CD14-positive monocyte (primary cell): ENCODE measurements around the gene TNIK. TPM values are rescaled to one million over a fixed set of nuclear protein-coding genes. Genes with fewer than 3 reads are reported as not detected.

Experiments used
- DNase-seq, 3 donors: peaks; one replicate each; pipeline ENCODE4 v3.0.0-alpha.2; 2011 to 2022
- H2AFZ ChIP-seq: 2 replicates; pipeline ENCODE4 v1.6.0; 2012; ENCODE audit warnings: mild to moderate bottlenecking, low read depth, low read length, inconsistent platforms; ENCODE audit not compliant: insufficient read depth, poor library complexity, severe bottlenecking
- H3K27ac ChIP-seq, 2 donors: 1 replicate in 1 of 2; 2 replicates in 1 of 2; pipeline ENCODE4 v1.5.1; 2012 to 2013; ENCODE audit warnings: low read length in 2 of 2, control low read depth in 1 of 2, inconsistent platforms in 1 of 2, low read depth in 1 of 2, mild to moderate bottlenecking in 1 of 2
- H3K27me3 ChIP-seq, 2 donors: one replicate each; pipeline versions ENCODE4 v1.6.0 to v1.6.1; 2011 to 2013; ENCODE audit warnings: low read length in 2 of 2; ENCODE audit not compliant: control insufficient read depth in 2 of 2, insufficient read depth in 2 of 2
- H3K36me3 ChIP-seq, 2 donors: replicated peaks in 1 of 2; 1 replicate in 1 of 2; 2 replicates in 1 of 2; pipeline versions ENCODE4 v1.5.1 to v1.6.1; 2012 to 2013; ENCODE audit warnings: low read length in 2 of 2, control low read depth in 1 of 2, inconsistent platforms in 1 of 2, mild to moderate bottlenecking in 1 of 2; ENCODE audit not compliant: insufficient read depth in 2 of 2, control insufficient read depth in 1 of 2
- H3K4me1 ChIP-seq, 2 donors: 1 replicate in 1 of 2; 2 replicates in 1 of 2; pipeline versions ENCODE4 v1.5.1 to v1.6.1; 2012 to 2013; ENCODE audit warnings: low read length in 2 of 2, control low read depth in 1 of 2, inconsistent platforms in 1 of 2, mild to moderate bottlenecking in 1 of 2, moderate library complexity in 1 of 2; ENCODE audit not compliant: insufficient read depth in 2 of 2, control insufficient read depth in 1 of 2
- H3K4me2 ChIP-seq: replicated peaks from 2 replicates; pipeline ENCODE3; 2012; ENCODE audit warnings: low read length, moderate library complexity, mild to moderate bottlenecking; ENCODE audit not compliant: poor library complexity, severe bottlenecking; ENCODE audit errors: extremely low read depth
- H3K4me3 ChIP-seq, 3 experiments: fragments of 200-600 bp in 1 of 3; sonication (generic) in 1 of 3; replicated peaks in 1 of 3; 1 replicate in 2 of 3; 2 replicates in 1 of 3; pipeline ENCODE4 v1.5.1; 2011 to 2013; ENCODE audit warnings: low read length in 3 of 3, mild to moderate bottlenecking in 3 of 3, control low read depth in 2 of 3, low read depth in 2 of 3, inconsistent platforms in 1 of 3, moderate library complexity in 1 of 3
- H3K79me2 ChIP-seq: 2 replicates; pipeline ENCODE4 v1.6.0; 2012; ENCODE audit warnings: mild to moderate bottlenecking, control low read depth, inconsistent platforms, low read length, moderate library complexity; ENCODE audit not compliant: insufficient read depth
- H3K9ac ChIP-seq: 2 replicates; pipeline ENCODE4 v1.6.0; 2017; ENCODE audit warnings: low read length, mild to moderate bottlenecking; ENCODE audit not compliant: insufficient read depth, poor library complexity, severe bottlenecking
- H3K9me3 ChIP-seq, 2 donors: replicated peaks in 1 of 2; 1 replicate in 1 of 2; 2 replicates in 1 of 2; pipeline versions ENCODE4 v1.5.1 to v1.6.1; 2012 to 2013; ENCODE audit warnings: low read length in 2 of 2, control low read depth in 1 of 2; ENCODE audit not compliant: control insufficient read depth in 1 of 2, insufficient read depth in 1 of 2
- H4K20me1 ChIP-seq: 2 replicates; pipeline ENCODE4 v1.6.0; 2012; ENCODE audit warnings: mild to moderate bottlenecking, low read length, control low read depth, moderate library complexity; ENCODE audit not compliant: insufficient read depth
- H3K27ac Mint-ChIP-seq, 7 donors: one replicate each; pipeline ENCODE4 v1.8.0; 2020; ENCODE audit warnings: mild to moderate bottlenecking in 7 of 7, mixed read lengths in 7 of 7, moderate library complexity in 6 of 7, inconsistent platforms in 2 of 7
- H3K27me3 Mint-ChIP-seq, 3 donors: one replicate each; pipeline ENCODE4 v1.8.0; 2021 to 2022; ENCODE audit warnings: low read depth in 3 of 3, mild to moderate bottlenecking in 3 of 3, mixed read lengths in 3 of 3, moderate library complexity in 3 of 3, inconsistent platforms in 1 of 3
- H3K36me3 Mint-ChIP-seq, 2 donors: one replicate each; pipeline ENCODE4 v1.8.0; 2020; ENCODE audit warnings: mixed read lengths in 2 of 2, inconsistent platforms in 1 of 2, mild to moderate bottlenecking in 1 of 2
- H3K4me1 Mint-ChIP-seq: one replicate; pipeline ENCODE4 v1.8.0; 2020; ENCODE audit warnings: mild to moderate bottlenecking, mixed read lengths
- H3K4me3 Mint-ChIP-seq, 2 donors: one replicate each; pipeline ENCODE4 v1.8.0; 2020; ENCODE audit warnings: mild to moderate bottlenecking in 2 of 2, mixed read lengths in 2 of 2, moderate library complexity in 1 of 2
- H3K9me3 Mint-ChIP-seq, 7 donors: one replicate each; pipeline ENCODE4 v1.8.0; 2020 to 2022; ENCODE audit warnings: mixed read lengths in 7 of 7, mild to moderate bottlenecking in 6 of 7, moderate library complexity in 6 of 7, inconsistent platforms in 2 of 7
- CTCF ChIP-seq: fragments of 200-600 bp; IDR thresholded peaks from one replicate; pipeline ENCODE4 v1.8.0; 2022; ENCODE audit warnings: antibody characterized with exemption, mild to moderate bottlenecking
- WGBS: methylation state at CpG from one replicate; pipeline ENCODE4 v1.1.5; 2013; ENCODE audit warnings: missing lambda C conversion rate; ENCODE audit not compliant: insufficient coverage; 5-methylcytosine and 5-hydroxymethylcytosine counted together
- intact Hi-C, 2 donors: fragments of 100-400 bp; cut with micrococcal nuclease; formaldehyde crosslinking; loops; one replicate each; pipeline versions ENCODE4 v1.15.0 to v1.15.1; 2023
- polyA plus RNA-seq, 3 donors: library from polyadenylated mRNA; depleted of rRNA in 1 of 3; unstranded in 2 of 3; stranded (reverse) in 1 of 3; fragments of 300-500 nt in 2 of 3; fragments of >200 nt in 1 of 3; fragmentation: Illumina TruSeq in 2 of 3; gene quantifications; 1 replicate in 2 of 3; 2 replicates in 1 of 3; pipeline ENCODE4 v1.2.3, GENCODE V29; 2012 to 2021
- small RNA-seq: library from RNA; depleted of rRNA; stranded (forward); fragments of <200 nt; gene quantifications from one replicate; pipeline ENCODE3, GENCODE V24; 2012; ENCODE audit warnings: low read depth; ENCODE audit not compliant: insufficient read length

The TNIK gene
- polyA plus RNA-seq, 3 donors = 0.36 to 1.8 (median 0.75) TPM

- Histone ChIP-seq H3K36me3 (no peaks in the 10 kb centered on the region), H3K4me1 (no peaks in the 10 kb centered on the region), H3K9ac (no peak overlapping the region), H2AFZ (no peak overlapping the region), H3K79me2 (no peaks in the 10 kb centered on the region), H3K4me3 (no peak overlapping the region), H3K27me3 (no peaks in the 10 kb centered on the region), H3K27ac (no peak overlapping the region), H3K9me3 (no peaks in the 10 kb centered on the region), H4K20me1 (no peaks in the 10 kb centered on the region), H3K4me2 (no peak overlapping the region)
- no peak for TF ChIP-seq CTCF
- intact Hi-C loops = no loop called here
- DNase-seq = no peak
- no peaks in the 10 kb centered on the region for H3K27me3 Mint-ChIP-seq
- H3K36me3 Mint-ChIP-seq = no peaks in the 10 kb centered on the region
- WGBS = 96% methylated on average over 2 of the region's 5 CpGs
- H3K4me1 Mint-ChIP-seq = no peaks in the 10 kb centered on the region
- no peak overlapping the region for H3K4me3 Mint-ChIP-seq
- no peak overlapping the region for H3K27ac Mint-ChIP-seq
- H3K9me3 Mint-ChIP-seq = peaks cover 0 to 3% (median 2%) of the 10 kb centered on the region in 7 donors
Observed at GRCh38 chr3:171013822-171014748, 446.1 kb downstream of the TNIK start.

GRCh38 chr3:171011873-171012336, 448.3 kb downstream of the TNIK start:
- no peaks in the 10 kb centered on the region for H3K79me2 ChIP-seq

More at GRCh38 chr3:171011873-171012336, 448.3 kb downstream of the TNIK start:
- DNase-seq = no peak
- Histone ChIP-seq H3K9ac (no peak overlapping the region), H3K27ac (no peak overlapping the region), H2AFZ (no peak overlapping the region), H3K9me3 (no peaks in the 10 kb centered on the region), H3K27me3 (no peaks in the 10 kb centered on the region), H4K20me1 (no peaks in the 10 kb centered on the region), H3K4me1 (no peaks in the 10 kb centered on the region), H3K36me3 (no peaks in the 10 kb centered on the region), H3K4me2 (no peak overlapping the region), H3K4me3 (no peak overlapping the region)
- Mint-ChIP-seq H3K4me1 (no peaks in the 10 kb centered on the region), H3K36me3 (no peaks in the 10 kb centered on the region), H3K27me3 (peaks cover 0 to under 1% (median 0%) of the 10 kb centered on the region in 3 donors), H3K4me3 (no peak overlapping the region), H3K9me3 (peaks cover 0 to 3% (median 0%) of the 10 kb centered on the region in 7 donors), H3K27ac (no peak overlapping the region)
- no peak for TF ChIP-seq CTCF
- intact Hi-C loops = no loop called here
- WGBS = no CpG with 5 or more reads among the region's 4 CpGs

Small RNA genes lying within 50 kb of the gene (small RNA-seq; reads per million reads assigned to genes)
- gene MIR569 (not detected), gene RF00019 (not detected), gene RNU6-348P (not detected)
